Body of pancreas (tissue), 4 donors: Measurements from ENCODE around the gene SNRNP200. TPM values are rescaled to one million over a fixed set of nuclear protein-coding genes. Genes with fewer than 3 reads are reported as not detected.

Source experiments
- ATAC-seq: fragments of 150-250 bp; one replicate; pipeline ENCODE4 v1.9.1; 2016
- DNase-seq, 4 donors: peaks; one replicate each; pipeline ENCODE4 v3.0.0-alpha.2; 2019
- H3K27ac ChIP-seq, 4 donors: fragments of 200-600 bp; sonication (generic); 1 replicate in 3 of 4; 2 replicates in 1 of 4; pipeline versions ENCODE4 v1.5.1 to v1.6.1; 2016 to 2019; ENCODE audit warnings: mild to moderate bottlenecking in 1 of 4, mixed read lengths in 1 of 4, moderate library complexity in 1 of 4
- H3K27me3 ChIP-seq, 2 donors: fragments of 200-600 bp; sonication (generic); one replicate each; pipeline ENCODE4 v1.6.0; 2016; ENCODE audit warnings: mild to moderate bottlenecking in 1 of 2
- H3K36me3 ChIP-seq, 2 donors: fragments of 200-600 bp; sonication (generic); replicated peaks in 1 of 2; 2 replicates each; pipeline ENCODE4 v1.5.1; 2016; ENCODE audit warnings: low read depth in 2 of 2; ENCODE audit not compliant: insufficient read depth in 1 of 2
- H3K4me1 ChIP-seq: fragments of 200-600 bp; sonication (generic); one replicate; pipeline ENCODE4 v1.6.0; 2016
- H3K4me3 ChIP-seq, 2 donors: fragments of 200-600 bp; sonication (generic); 1 replicate in 1 of 2; 2 replicates in 1 of 2; pipeline ENCODE4 v1.5.1; 2016 to 2019
- H3K9me3 ChIP-seq, 3 donors: fragments of 200-600 bp; sonication (generic); 1 replicate in 2 of 3; 2 replicates in 1 of 3; pipeline ENCODE4 v1.5.1; 2016
- POLR2A ChIP-seq, 3 donors: fragments of 450-650 bp; IDR thresholded peaks; one replicate each; pipeline ENCODE4 v1.6.1; 2016; ENCODE audit warnings: antibody characterized with exemption in 3 of 3, mild to moderate bottlenecking in 2 of 3
- WGBS, 2 donors: methylation state at CpG; one replicate each; pipeline ENCODE4 v1.1.5; 2017; 5-methylcytosine and 5-hydroxymethylcytosine counted together
- intact Hi-C: fragments of 100-400 bp; cut with DNase I; formaldehyde crosslinking; loops from one replicate; pipeline ENCODE4 v1.15.1; 2023
- total RNA-seq, 2 donors: library from RNA; depleted of rRNA; stranded (reverse); fragments of >200 nt; gene quantifications; one replicate each; pipeline ENCODE4 v1.1.0, GENCODE V29; 2016
- TF ChIP-seq, protein P1 (sequence below), 7 experiments: fragments of 450-650 bp in 4 of 7; fragments of 200-600 bp in 3 of 7; sonication (generic) in 3 of 7; IDR thresholded peaks; one replicate each; pipeline ENCODE4 v1.5.1; 2016 to 2019; ENCODE audit warnings: antibody characterized with exemption in 7 of 7

SNRNP200 gene
- total RNA-seq, 2 donors from 2014 or later, result 58.1 to 110 TPM

DNA sequence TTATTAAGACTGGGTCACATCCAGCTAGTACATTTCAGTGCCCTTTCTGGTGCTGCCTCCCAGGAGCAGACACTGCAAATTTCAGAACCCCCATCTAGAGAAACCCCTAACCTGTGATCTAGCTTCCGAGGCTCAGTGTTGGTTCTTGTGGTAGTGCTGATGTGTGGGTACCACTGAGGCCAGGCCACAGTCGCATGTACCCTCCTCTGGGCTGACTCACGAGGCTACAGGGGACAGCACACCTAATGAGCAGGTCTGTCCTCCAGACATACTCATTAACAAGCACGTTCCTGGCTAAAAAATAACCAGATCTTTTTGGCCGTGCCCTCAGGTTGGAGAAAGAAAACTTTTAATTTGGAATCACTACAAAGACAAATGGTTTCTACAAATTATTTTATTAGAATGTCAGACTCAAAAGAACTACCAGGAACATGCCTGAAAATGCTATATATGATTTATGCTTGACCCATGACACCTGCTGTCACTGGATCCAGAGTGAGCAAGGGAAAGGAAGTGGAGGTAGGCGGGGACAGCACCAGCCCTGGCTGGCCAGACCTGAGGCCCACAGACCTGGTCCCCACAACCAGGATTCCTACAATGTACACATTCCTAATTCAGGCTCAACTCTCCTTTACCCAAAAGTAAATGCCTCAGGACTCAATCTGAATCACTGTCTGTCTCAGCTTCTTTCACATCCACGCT is 30.8 kb downstream of the SNRNP200 start:
- DNase-seq, result no peak
- H3K27ac ChIP-seq, result peak overlapping the region in 3 of 4 donors; percentile 21 to 44 (median 33)
- H3K9me3 ChIP-seq, result no peaks in the 10 kb centered on the region
- H3K4me1 ChIP-seq, result no peaks in the 10 kb centered on the region
- H3K36me3 ChIP-seq, result peaks cover 19 to 48% of the 10 kb centered on the region in 2 donors
- H3K4me3 ChIP-seq, result no peak overlapping the region
- H3K27me3 ChIP-seq, result no peaks in the 10 kb centered on the region
- WGBS, 2 donors, result 64% methylated on average over 7 of the region's 7 CpGs
- intact Hi-C loops, result no loop called here
- TF ChIP-seq, protein P1, sequence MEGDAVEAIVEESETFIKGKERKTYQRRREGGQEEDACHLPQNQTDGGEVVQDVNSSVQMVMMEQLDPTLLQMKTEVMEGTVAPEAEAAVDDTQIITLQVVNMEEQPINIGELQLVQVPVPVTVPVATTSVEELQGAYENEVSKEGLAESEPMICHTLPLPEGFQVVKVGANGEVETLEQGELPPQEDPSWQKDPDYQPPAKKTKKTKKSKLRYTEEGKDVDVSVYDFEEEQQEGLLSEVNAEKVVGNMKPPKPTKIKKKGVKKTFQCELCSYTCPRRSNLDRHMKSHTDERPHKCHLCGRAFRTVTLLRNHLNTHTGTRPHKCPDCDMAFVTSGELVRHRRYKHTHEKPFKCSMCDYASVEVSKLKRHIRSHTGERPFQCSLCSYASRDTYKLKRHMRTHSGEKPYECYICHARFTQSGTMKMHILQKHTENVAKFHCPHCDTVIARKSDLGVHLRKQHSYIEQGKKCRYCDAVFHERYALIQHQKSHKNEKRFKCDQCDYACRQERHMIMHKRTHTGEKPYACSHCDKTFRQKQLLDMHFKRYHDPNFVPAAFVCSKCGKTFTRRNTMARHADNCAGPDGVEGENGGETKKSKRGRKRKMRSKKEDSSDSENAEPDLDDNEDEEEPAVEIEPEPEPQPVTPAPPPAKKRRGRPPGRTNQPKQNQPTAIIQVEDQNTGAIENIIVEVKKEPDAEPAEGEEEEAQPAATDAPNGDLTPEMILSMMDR (IDR thresholded peaks at IDR 0.05), result no peak
- TF ChIP-seq POLR2A (IDR thresholded peaks at IDR 0.05), result no peak
- no peak for ATAC-seq

GRCh38 chr2:96273763-96274162 is 31.6 kb downstream of the SNRNP200 start:
- Histone ChIP-seq H3K4me3 (no peak overlapping the region), H3K9me3 (no peaks in the 10 kb centered on the region), H3K4me1 (no peaks in the 10 kb centered on the region), H3K27ac (peak overlapping the region in 1 of 4 donors; percentile 43), H3K36me3 (peaks cover 17 to 47% of the 10 kb centered on the region in 2 donors), H3K27me3 (no peaks in the 10 kb centered on the region)
- WGBS, 2 donors, result 50 to 64% methylated on average over 3 of the region's 3 CpGs
- ATAC-seq, result no peak
- intact Hi-C loops, result no loop called here
- DNase-seq, result no peak
- TF ChIP-seq POLR2A (IDR thresholded peaks at IDR 0.05), result no peak
- TF ChIP-seq, protein P1 (IDR thresholded peaks at IDR 0.05), result no peak

- ATAC-seq, result no peak
- TF ChIP-seq, protein P1 (IDR thresholded peaks at IDR 0.05), result no peak
- TF ChIP-seq POLR2A (IDR thresholded peaks at IDR 0.05), result no peak
- 82 to 84% methylated on average over 3 of the region's 3 CpGs for WGBS, 2 donors
- Histone ChIP-seq H3K27ac (no peak overlapping the region), H3K36me3 (peaks cover 3 to 40% of the 10 kb centered on the region in 2 donors), H3K4me1 (peaks cover 8% of the 10 kb centered on the region), H3K9me3 (no peaks in the 10 kb centered on the region), H3K4me3 (no peak overlapping the region), H3K27me3 (no peaks in the 10 kb centered on the region)
- intact Hi-C loops, result no loop called here
- no peak for DNase-seq
These were observed 33.4 kb downstream of the SNRNP200 start for GRCh38 chr2:96271995-96272394.

DNA sequence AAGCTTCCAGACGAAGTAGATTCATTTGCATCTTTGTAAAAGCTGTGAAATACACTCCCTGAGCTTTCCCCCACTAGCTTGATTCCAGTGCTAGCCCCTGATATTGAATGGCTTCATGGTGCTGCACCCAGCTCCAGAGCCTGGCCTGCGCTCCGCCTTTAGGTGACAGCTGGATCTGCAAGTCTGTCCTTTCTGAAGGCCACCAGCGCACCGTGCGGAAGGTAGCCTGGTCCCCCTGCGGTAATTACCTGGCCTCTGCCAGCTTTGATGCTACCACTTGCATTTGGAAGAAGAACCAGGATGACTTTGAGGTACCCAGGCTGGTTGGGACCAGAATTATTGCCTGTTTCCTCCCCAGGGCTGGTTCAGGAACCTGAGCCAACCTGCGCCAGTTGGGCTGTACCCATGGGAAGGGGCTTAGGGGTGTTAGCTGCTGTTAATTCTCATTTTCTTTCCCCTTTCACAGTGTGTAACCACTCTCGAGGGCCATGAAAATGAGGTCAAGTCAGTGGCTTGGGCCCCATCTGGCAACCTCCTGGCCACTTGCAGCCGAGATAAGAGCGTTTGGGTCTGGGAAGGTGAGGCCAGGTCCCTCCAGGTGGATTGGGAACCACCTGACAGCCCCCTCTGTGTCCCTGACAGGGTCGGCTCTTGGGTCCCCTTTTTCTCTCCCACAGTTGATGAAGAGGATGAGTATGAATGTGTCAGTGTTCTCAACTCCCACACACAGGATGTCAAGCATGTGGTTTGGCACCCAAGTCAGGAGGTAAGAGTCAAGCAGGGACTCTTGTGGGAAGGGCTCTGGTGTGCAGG is 38.0 kb downstream of the SNRNP200 start:
- Histone ChIP-seq H3K4me1 (peaks cover 38% of the 10 kb centered on the region), H3K36me3 (peaks cover 0 to 29% of the 10 kb centered on the region in 2 donors), H3K9me3 (no peaks in the 10 kb centered on the region), H3K27me3 (no peaks in the 10 kb centered on the region), H3K4me3 (no peak overlapping the region), H3K27ac (no peak overlapping the region)
- WGBS, 2 donors, result 53 to 58% methylated on average over 7 to 12 of the region's 12 CpGs
- TF ChIP-seq, protein P1 (IDR thresholded peaks at IDR 0.05), result peak in 2 of 7 experiments; percentile 7 to 15
- TF ChIP-seq POLR2A (IDR thresholded peaks at IDR 0.05), result no peak
- DNase-seq, result peak in 3 of 4 donors; percentile 31 to 36 (median 35)
- no peak for ATAC-seq
- intact Hi-C loops, result no loop called here
